ENCODE data around the gene GLIS1. TPM values are rescaled to one million over a fixed set of nuclear protein-coding genes. Genes with fewer than 3 reads are reported as not detected.

Gene GLIS1
- total and polyA plus RNA-seq, 2 donors (not counting 3 experiments of a cell fraction or from before 2014, with no cell fraction given), result not detected

GRCh38 chr1:53734650-53735211 lies 4.2 kb downstream of the GLIS1 start:
- Histone ChIP-seq H2AFZ (ENCODE audit: low read depth, low read length) (no peak overlapping the region), H4K20me1 (replicated peaks; ENCODE audit: control insufficient read depth, extremely low read depth, insufficient read depth, low read length) (no peaks in the 10 kb centered on the region), H3K4me3 (replicated peaks in 1 of 3; ENCODE audit: insufficient read depth in 1 of 3, low read depth in 1 of 3, low read length in 3 of 3) (no peak overlapping the region), H3K9me3 (replicated peaks; ENCODE audit: control insufficient read depth, insufficient read depth, low read length) (no peaks in the 10 kb centered on the region), H3K36me3 (ENCODE audit: control insufficient read depth in 2 of 2, extremely low read depth in 1 of 2, insufficient read depth in 2 of 2, low read length in 2 of 2) (no peaks in the 10 kb centered on the region), H3K27ac (ENCODE audit: insufficient read depth, low read depth, low read length) (no peak overlapping the region), H3K27me3 (ENCODE audit: control insufficient read depth in 2 of 2, insufficient read depth in 2 of 2, low read length in 2 of 2) (peaks cover 43 to 63% of the 10 kb centered on the region in 2 experiments), H3K4me2 (ENCODE audit: insufficient read depth, low read length) (no peak overlapping the region), H3K4me1 (ENCODE audit: control insufficient read depth, extremely low read depth, insufficient read depth, low read length) (peaks cover 11% of the 10 kb centered on the region), H3K9ac (replicated peaks; ENCODE audit: extremely low read depth, insufficient read depth, low read length) (no peak overlapping the region), H3K79me2 (ENCODE audit: control insufficient read depth, insufficient read depth, low read length) (no peaks in the 10 kb centered on the region), H3K9me1 (replicated peaks; ENCODE audit: control insufficient read depth, extremely low read depth, insufficient read depth, low read length) (no peaks in the 10 kb centered on the region)
- DNase-seq (ENCODE audit: low read depth, low spot score) (no peak), FAIRE-seq (no peak)
- intact Hi-C loops (cut with micrococcal nuclease) (no loop called here), dilution Hi-C loops (cut with MboI; ENCODE audit: extremely low pct_ligation_motif_present, low sequenced_read_pairs) (no loop called here)
- POLR2A ChIA-PET, result no interaction called here
- no TSS peak for BruUV-seq (replicated peaks)
- CTCF ChIA-PET, result interaction anchor here (3.7 kb wide), 1 partner anchor 19 kb away, joined by 13 read pairs; no protein-coding TSS in a partner anchor
- TF ChIP-seq EZH2 (IDR thresholded peaks at IDR 0.05; ENCODE audit: borderline replicate concordance, low read depth, low read length, severe bottlenecking), result no peak
- TF ChIP-seq, protein P1, sequence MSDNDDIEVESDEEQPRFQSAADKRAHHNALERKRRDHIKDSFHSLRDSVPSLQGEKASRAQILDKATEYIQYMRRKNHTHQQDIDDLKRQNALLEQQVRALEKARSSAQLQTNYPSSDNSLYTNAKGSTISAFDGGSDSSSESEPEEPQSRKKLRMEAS (IDR thresholded peaks at IDR 0.05; ENCODE audit: insufficient read depth, insufficient read length), result no peak

- no peak overlapping the region for H3K4me2 ChIP-seq (ENCODE audit: insufficient read depth, low read length)
- H4K20me1 ChIP-seq (replicated peaks; ENCODE audit: control insufficient read depth, extremely low read depth, insufficient read depth, low read length), result no peaks in the 10 kb centered on the region
- H3K4me1 ChIP-seq (ENCODE audit: control insufficient read depth, extremely low read depth, insufficient read depth, low read length), result peaks cover 11% of the 10 kb centered on the region
- TF ChIP-seq, protein P1 (IDR thresholded peaks at IDR 0.05; ENCODE audit: insufficient read depth, insufficient read length), result no peak
- TF ChIP-seq POLR2A (IDR thresholded peaks at IDR 0.05; ENCODE audit: low read depth, low read length) (no peak), EZH2 (IDR thresholded peaks at IDR 0.05; ENCODE audit: borderline replicate concordance, low read depth, low read length, severe bottlenecking) (peak; percentile 32), MYC (IDR thresholded peaks at IDR 0.05; ENCODE audit: low read depth, low read length) (no peak), GATA2 (IDR thresholded peaks at IDR 0.05; ENCODE audit: insufficient read depth, insufficient read length, low read depth, low read length) (no peak), JUN (IDR thresholded peaks at IDR 0.05; ENCODE audit: borderline replicate concordance, insufficient read depth, insufficient read length, low read depth) (no peak)
- H3K9me1 ChIP-seq (replicated peaks; ENCODE audit: control insufficient read depth, extremely low read depth, insufficient read depth, low read length), result no peaks in the 10 kb centered on the region
- no peak overlapping the region for H3K27ac ChIP-seq (ENCODE audit: insufficient read depth, low read depth, low read length)
- ChIA-PET POLR2A (no interaction called here), CTCF (interaction anchor here (3.7 kb wide), 1 partner anchor 19 kb away, joined by 13 read pairs; no protein-coding TSS in a partner anchor)
- H3K9ac ChIP-seq (replicated peaks; ENCODE audit: extremely low read depth, insufficient read depth, low read length), result no peak overlapping the region
- no TSS peak for BruUV-seq (replicated peaks)
- no peak overlapping the region for H2AFZ ChIP-seq (ENCODE audit: low read depth, low read length)
- FAIRE-seq (no peak), DNase-seq (ENCODE audit: low read depth, low spot score) (no peak)
- no peaks in the 10 kb centered on the region for H3K79me2 ChIP-seq (ENCODE audit: control insufficient read depth, insufficient read depth, low read length)
- intact Hi-C loops (cut with micrococcal nuclease) (no loop called here), dilution Hi-C loops (cut with MboI; ENCODE audit: extremely low pct_ligation_motif_present, low sequenced_read_pairs) (no loop called here)
- H3K9me3 ChIP-seq (replicated peaks; ENCODE audit: control insufficient read depth, insufficient read depth, low read length), result no peaks in the 10 kb centered on the region
- H3K27me3 ChIP-seq (ENCODE audit: control insufficient read depth in 2 of 2, insufficient read depth in 2 of 2, low read length in 2 of 2), result peaks cover 43 to 67% of the 10 kb centered on the region in 2 experiments
- H3K36me3 ChIP-seq (ENCODE audit: control insufficient read depth in 2 of 2, extremely low read depth in 1 of 2, insufficient read depth in 2 of 2, low read length in 2 of 2), result no peaks in the 10 kb centered on the region
- H3K4me3 ChIP-seq (replicated peaks in 1 of 3; ENCODE audit: insufficient read depth in 1 of 3, low read depth in 1 of 3, low read length in 3 of 3), result no peak overlapping the region
Measured at GRCh38 chr1:53733975-53734649, 4.9 kb downstream of the GLIS1 start.
